HL-60 (cell line): ENCODE measurements around the gene FAM50B.

Experiments
- DNase-seq, 2 experiments: peaks; one replicate each; pipeline ENCODE4 v3.0.0-alpha.2; 2010 to 2020; ENCODE audit warnings: low read depth in 1 of 2, low spot score in 1 of 2
- H3K27ac ChIP-seq: fragments of 250-450 bp; sonication (Bioruptor Pico); replicated peaks from 2 replicates; pipeline ENCODE4 v1.5.1; 2020; ENCODE audit warnings: mild to moderate bottlenecking, moderate library complexity
- H3K27me3 ChIP-seq: fragments of 250-450 bp; sonication (Bioruptor Pico); 2 replicates; pipeline ENCODE4 v1.5.1; 2021; ENCODE audit warnings: mild to moderate bottlenecking, moderate library complexity; ENCODE audit not compliant: insufficient read depth, poor library complexity, severe bottlenecking
- H3K4me3 ChIP-seq: replicated peaks from 2 replicates; pipeline ENCODE4 v1.5.1; 2011; ENCODE audit warnings: mild to moderate bottlenecking, control low read depth, low read length; ENCODE audit not compliant: insufficient read depth
- CTCF ChIP-seq: IDR thresholded peaks from one replicate; pipeline ENCODE4 v1.5.1; 2011; ENCODE audit warnings: low read length, control low read depth, inconsistent platforms; ENCODE audit not compliant: insufficient read depth
- GABPA ChIP-seq: IDR thresholded peaks from 2 replicates; pipeline ENCODE4 v1.6.1; 2012; ENCODE audit warnings: low read depth
- POLR2AphosphoS5 ChIP-seq: IDR thresholded peaks from 2 replicates; pipeline ENCODE4 v1.6.1; 2012; ENCODE audit warnings: low read depth
- SPI1 ChIP-seq: IDR thresholded peaks from 2 replicates; pipeline ENCODE4 v1.6.1; 2012; ENCODE audit warnings: low read depth, mild to moderate bottlenecking, borderline replicate concordance
- TF ChIP-seq, protein P1 (sequence below): IDR thresholded peaks from 2 replicates; pipeline ENCODE4 v1.6.1; 2012; ENCODE audit warnings: low read depth; ENCODE audit not compliant: insufficient replicate concordance

FAM50B gene

GRCh38 chr6:3805448-3806123 lies 43.6 kb upstream of the FAM50B start:
- no peak for TF ChIP-seq POLR2AphosphoS5
- TF ChIP-seq, protein P1, sequence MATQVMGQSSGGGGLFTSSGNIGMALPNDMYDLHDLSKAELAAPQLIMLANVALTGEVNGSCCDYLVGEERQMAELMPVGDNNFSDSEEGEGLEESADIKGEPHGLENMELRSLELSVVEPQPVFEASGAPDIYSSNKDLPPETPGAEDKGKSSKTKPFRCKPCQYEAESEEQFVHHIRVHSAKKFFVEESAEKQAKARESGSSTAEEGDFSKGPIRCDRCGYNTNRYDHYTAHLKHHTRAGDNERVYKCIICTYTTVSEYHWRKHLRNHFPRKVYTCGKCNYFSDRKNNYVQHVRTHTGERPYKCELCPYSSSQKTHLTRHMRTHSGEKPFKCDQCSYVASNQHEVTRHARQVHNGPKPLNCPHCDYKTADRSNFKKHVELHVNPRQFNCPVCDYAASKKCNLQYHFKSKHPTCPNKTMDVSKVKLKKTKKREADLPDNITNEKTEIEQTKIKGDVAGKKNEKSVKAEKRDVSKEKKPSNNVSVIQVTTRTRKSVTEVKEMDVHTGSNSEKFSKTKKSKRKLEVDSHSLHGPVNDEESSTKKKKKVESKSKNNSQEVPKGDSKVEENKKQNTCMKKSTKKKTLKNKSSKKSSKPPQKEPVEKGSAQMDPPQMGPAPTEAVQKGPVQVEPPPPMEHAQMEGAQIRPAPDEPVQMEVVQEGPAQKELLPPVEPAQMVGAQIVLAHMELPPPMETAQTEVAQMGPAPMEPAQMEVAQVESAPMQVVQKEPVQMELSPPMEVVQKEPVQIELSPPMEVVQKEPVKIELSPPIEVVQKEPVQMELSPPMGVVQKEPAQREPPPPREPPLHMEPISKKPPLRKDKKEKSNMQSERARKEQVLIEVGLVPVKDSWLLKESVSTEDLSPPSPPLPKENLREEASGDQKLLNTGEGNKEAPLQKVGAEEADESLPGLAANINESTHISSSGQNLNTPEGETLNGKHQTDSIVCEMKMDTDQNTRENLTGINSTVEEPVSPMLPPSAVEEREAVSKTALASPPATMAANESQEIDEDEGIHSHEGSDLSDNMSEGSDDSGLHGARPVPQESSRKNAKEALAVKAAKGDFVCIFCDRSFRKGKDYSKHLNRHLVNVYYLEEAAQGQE = no peak
- TF ChIP-seq SPI1 = no peak
- no peak for TF ChIP-seq GABPA
- TF ChIP-seq CTCF = no peak
- Histone ChIP-seq H3K27me3 (peaks cover 2% of the 10 kb centered on the region), H3K4me3 (no peak overlapping the region), H3K27ac (no peak overlapping the region)
- DNase-seq = no peak

DNA sequence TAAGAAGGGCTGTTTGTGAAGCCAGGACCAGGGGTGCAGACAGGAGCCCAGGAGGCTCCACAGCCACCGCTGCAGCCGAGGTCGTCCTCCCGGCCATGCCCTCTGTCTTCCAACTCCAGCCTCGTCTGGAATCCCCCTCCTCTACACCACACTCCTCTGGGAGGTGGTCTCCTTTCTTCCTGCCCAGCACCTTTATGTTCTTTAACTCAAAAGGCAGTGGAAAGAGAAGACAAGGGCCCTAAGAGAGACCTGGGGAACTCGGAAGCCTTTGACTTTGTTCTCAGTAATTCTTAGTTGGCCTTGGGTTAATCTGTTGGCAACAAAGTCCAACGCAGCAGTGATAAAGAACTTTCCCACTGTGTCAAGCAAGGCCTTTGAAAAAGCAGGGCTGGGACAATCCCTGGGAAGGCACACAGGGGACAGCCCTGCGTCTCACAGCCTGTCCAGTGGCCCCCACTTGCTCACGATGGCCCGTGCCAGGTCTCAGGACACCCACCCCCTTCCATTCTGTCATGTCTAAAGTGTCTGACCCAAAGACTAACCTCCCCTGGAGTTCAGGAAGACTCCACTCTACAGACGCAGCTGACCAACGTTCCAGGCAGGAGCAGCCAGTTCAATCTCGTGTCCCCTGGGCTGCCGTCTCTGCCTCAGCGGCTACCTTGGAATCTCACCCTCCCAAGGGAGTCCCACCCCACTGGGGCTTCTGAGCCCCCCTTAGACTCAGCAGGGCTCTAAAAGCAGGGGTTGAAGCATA lies 42.8 kb upstream of the FAM50B start:
- peaks cover 2% of the 10 kb centered on the region for H3K27me3 ChIP-seq
- no peak for DNase-seq
- no peak overlapping the region for H3K4me3 ChIP-seq
- no peak overlapping the region for H3K27ac ChIP-seq
- TF ChIP-seq POLR2AphosphoS5 (no peak), CTCF (no peak), SPI1 (no peak), GABPA (no peak)
- TF ChIP-seq, protein P1 = no peak

GRCh38 chr6:3808199-3808598 lies 41.0 kb upstream of the FAM50B start:
- no peak for DNase-seq
- no peak for TF ChIP-seq POLR2AphosphoS5
- no peak for TF ChIP-seq SPI1
- no peak for TF ChIP-seq CTCF
- TF ChIP-seq GABPA = no peak
- TF ChIP-seq, protein P1 = no peak
- Histone ChIP-seq H3K27ac (no peak overlapping the region), H3K27me3 (no peaks in the 10 kb centered on the region), H3K4me3 (no peak overlapping the region)
